ENCODE measurements around the gene ZFYVE21. TPM values are rescaled to one million over a fixed set of nuclear protein-coding genes. Genes with fewer than 3 reads are reported as not detected.

ZFYVE21 gene
- total RNA-seq, 1 experiment from 2014 or later, result 49.7 TPM

GRCh38 chr14:103718572-103718971, 3.0 kb downstream of the ZFYVE21 start:
- no peak overlapping the region for H2BK5ac ChIP-seq (ENCODE audit: insufficient read length, low read length)
- no peak overlapping the region for H4K5ac ChIP-seq (ENCODE audit: insufficient read length, low read depth, low read length)
- no peak overlapping the region for H3K4me2 ChIP-seq (ENCODE audit: insufficient read depth, insufficient read length, low read length)
- Mint-ChIP-seq H3K27me3 (ENCODE audit: low read depth) (no peaks in the 10 kb centered on the region; the same call in 1 of the 2 replicates), H3K27ac (peak overlapping the region in 1 of 3 experiments; percentile 45; a peak in 1 of 7 replicates), H3K4me3 (no peak overlapping the region; a peak in 1 of 5 replicates), H3K9me3 (no peaks in the 10 kb centered on the region), H3K36me3 (ENCODE audit: insufficient read depth in 1 of 3, low read depth in 3 of 3) (peaks cover 5 to 9% (median 5%) of the 10 kb centered on the region in 3 experiments; a peak in 5 of 7 replicates), H3K4me1 (peaks cover 21 to 24% of the 10 kb centered on the region in 2 experiments)
- H4K20me1 ChIP-seq (ENCODE audit: control insufficient read depth, insufficient read depth, insufficient read length), result no peaks in the 10 kb centered on the region
- no peaks in the 10 kb centered on the region; the same call in 1 of the 2 replicates for H3K79me2 ChIP-seq (ENCODE audit: insufficient read depth, low read length)
- H3K27me3 ChIP-seq (ENCODE audit: insufficient read depth, low read length), result no peaks in the 10 kb centered on the region
- no peak overlapping the region for H2BK15ac ChIP-seq (ENCODE audit: low read depth, low read length)
- no peak overlapping the region for H4K91ac ChIP-seq (ENCODE audit: insufficient read length, low read depth, low read length)
- H3K27ac ChIP-seq (ENCODE audit: insufficient read length, low read depth, low read length), result no peak overlapping the region
- no peak overlapping the region for H2AFZ ChIP-seq (ENCODE audit: low read length)
- H3K9ac ChIP-seq (ENCODE audit: extremely low read depth, insufficient read length, low read length), result no peak overlapping the region
- H3K4ac ChIP-seq (ENCODE audit: low read depth, low read length), result no peak overlapping the region
- H2BK120ac ChIP-seq (ENCODE audit: low read depth, low read length, poor library complexity, severe bottlenecking), result no peak overlapping the region
- no peak overlapping the region for H3T11ph ChIP-seq (ENCODE audit: low read length)
- peaks cover 5% of the 10 kb centered on the region for H3K79me1 ChIP-seq (ENCODE audit: insufficient read depth, low read depth, low read length, poor library complexity, severe bottlenecking)
- no peaks in the 10 kb centered on the region; the same call in 1 of the 2 replicates for H3K4me1 ChIP-seq (ENCODE audit: insufficient read depth, low read length)
- no peak overlapping the region for H2BK20ac ChIP-seq (ENCODE audit: low read depth, low read length, poor library complexity, severe bottlenecking)
- H3K9me3 ChIP-seq (ENCODE audit: control insufficient read depth, low read depth, low read length), result no peaks in the 10 kb centered on the region
- no peak overlapping the region for H3K56ac ChIP-seq (ENCODE audit: insufficient read length, low read depth, low read length)
- H3K23me2 ChIP-seq (ENCODE audit: insufficient read length, low read depth, low read length, poor library complexity, severe bottlenecking), result no peaks in the 10 kb centered on the region
- WGBS (ENCODE audit: extremely low coverage, insufficient read length, low lambda C conversion rate), result no CpG with 5 or more reads among the region's 16 CpGs
- H4K8ac ChIP-seq (replicated peaks; ENCODE audit: insufficient read length, low read depth, low read length), result no peak overlapping the region
- no peak overlapping the region for H3K23ac ChIP-seq (ENCODE audit: insufficient read length, low read depth, low read length)
- H2AK5ac ChIP-seq (ENCODE audit: insufficient read length, low read length), result no peak overlapping the region
- H3K14ac ChIP-seq (ENCODE audit: insufficient read depth, low read length), result no peak overlapping the region; the same call in 1 of the 2 replicates
- H2BK12ac ChIP-seq (ENCODE audit: insufficient read length, low read depth, low read length), result no peak overlapping the region
- TF ChIP-seq, protein P1, sequence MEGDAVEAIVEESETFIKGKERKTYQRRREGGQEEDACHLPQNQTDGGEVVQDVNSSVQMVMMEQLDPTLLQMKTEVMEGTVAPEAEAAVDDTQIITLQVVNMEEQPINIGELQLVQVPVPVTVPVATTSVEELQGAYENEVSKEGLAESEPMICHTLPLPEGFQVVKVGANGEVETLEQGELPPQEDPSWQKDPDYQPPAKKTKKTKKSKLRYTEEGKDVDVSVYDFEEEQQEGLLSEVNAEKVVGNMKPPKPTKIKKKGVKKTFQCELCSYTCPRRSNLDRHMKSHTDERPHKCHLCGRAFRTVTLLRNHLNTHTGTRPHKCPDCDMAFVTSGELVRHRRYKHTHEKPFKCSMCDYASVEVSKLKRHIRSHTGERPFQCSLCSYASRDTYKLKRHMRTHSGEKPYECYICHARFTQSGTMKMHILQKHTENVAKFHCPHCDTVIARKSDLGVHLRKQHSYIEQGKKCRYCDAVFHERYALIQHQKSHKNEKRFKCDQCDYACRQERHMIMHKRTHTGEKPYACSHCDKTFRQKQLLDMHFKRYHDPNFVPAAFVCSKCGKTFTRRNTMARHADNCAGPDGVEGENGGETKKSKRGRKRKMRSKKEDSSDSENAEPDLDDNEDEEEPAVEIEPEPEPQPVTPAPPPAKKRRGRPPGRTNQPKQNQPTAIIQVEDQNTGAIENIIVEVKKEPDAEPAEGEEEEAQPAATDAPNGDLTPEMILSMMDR (conservative IDR thresholded peaks at IDR 0.05), result no peak
- no peak for DNase-seq
- H3K18ac ChIP-seq (ENCODE audit: insufficient read length, low read depth, low read length), result no peak overlapping the region
